ENCODE results near the gene PREX1.

The PREX1 gene

DNA sequence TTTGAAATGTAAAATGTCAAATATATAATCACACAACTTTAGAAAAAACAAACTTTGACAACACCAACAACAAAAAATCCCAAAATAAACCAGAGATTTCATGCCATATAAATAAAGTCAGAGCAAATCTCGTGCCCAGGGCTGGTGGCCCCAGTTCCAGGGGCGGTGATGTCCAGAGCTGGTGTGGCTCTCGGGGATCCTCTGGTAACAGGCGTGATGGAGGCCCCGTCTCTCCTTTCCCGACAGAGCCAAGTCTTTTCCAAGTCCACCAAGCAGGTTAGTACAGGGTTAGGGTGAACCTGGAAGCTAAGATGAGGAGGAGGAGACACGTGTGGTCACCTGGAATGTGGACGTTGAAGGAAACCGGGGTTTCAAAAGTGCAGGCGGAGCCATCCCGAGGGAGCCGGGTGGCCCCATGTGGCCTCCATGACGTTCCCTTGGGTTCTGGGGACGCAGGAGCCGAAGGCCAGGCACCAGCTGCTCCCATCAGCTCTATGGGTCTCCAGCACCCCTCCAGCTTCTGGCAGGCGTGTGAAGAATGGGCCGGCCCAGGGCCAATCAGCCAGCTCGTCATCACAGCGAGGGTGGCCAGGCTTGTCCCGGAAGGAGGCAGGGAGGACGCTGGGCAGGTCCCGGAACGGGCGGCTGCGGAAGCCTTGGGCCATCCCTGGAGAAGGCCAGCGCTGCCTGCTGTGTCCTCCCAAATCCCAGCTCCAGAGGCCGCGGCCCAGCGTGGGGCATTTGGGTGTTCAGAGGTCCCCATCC lies 202.5 kb downstream of the PREX1 start:
- TF ChIP-seq ZNF274 (IDR thresholded peaks at IDR 0.05; ENCODE audit: low read depth, low read length) = no peak
- H3K4me3 ChIP-seq (ENCODE audit: low read length) = no peak overlapping the region

DNA sequence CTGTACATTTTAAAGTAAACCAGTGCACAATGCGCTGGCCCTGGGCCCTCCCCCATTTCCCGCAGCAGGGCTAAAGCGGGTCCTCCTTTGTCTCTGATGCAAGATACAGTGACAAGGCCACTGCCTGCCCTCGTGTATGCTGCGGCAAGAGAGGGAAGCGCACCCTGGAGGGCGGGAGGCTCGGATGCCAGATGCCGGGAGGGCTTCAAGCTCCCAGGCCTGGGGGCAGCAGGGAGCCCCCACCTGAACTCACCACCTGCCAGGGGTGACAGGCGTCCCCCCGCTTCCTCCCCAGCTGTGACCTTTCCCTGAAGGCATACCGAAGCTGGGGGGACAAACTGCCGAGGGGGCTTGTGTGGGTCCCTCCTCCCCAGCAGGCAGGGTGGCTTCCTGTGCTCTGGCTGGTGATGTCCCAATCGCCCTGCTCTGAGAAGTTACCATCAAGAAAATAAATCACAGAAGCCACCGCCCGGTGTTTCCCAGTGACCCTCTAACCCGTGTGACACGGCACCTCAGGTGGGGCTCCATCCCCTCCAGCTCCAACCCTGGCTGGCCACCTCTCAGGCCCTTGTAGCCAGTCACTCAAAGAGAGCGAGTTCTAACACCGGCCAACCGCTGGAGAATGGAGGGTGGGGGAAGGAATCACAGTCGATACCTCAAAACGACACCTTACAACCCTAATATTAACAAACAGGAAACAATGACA lies 203.3 kb downstream of the PREX1 start:
- no peak overlapping the region for H3K4me3 ChIP-seq (ENCODE audit: low read length)
- TF ChIP-seq ZNF274 (IDR thresholded peaks at IDR 0.05; ENCODE audit: low read depth, low read length) = no peak

DNA sequence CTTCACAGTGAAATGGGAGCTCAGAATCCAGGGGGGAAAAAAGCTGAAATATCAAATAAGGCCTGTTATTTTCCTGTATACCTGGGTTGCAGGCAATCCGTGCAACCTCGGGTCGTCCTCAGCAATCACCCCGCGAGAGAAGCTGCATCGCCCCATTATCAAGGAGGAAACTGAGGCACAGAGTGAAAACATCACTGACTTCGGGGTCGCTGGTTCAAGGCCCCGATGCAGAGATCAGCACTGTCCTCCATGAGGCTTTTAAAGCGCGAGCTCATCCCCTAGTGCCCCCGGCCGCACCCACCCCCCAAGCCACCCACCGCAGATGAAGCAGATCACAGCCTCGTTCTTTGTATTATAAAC lies 203.9 kb downstream of the PREX1 start:
- H3K4me3 ChIP-seq (ENCODE audit: low read length) = no peak overlapping the region
- TF ChIP-seq ZNF274 (IDR thresholded peaks at IDR 0.05; ENCODE audit: low read depth, low read length) = no peak

DNA sequence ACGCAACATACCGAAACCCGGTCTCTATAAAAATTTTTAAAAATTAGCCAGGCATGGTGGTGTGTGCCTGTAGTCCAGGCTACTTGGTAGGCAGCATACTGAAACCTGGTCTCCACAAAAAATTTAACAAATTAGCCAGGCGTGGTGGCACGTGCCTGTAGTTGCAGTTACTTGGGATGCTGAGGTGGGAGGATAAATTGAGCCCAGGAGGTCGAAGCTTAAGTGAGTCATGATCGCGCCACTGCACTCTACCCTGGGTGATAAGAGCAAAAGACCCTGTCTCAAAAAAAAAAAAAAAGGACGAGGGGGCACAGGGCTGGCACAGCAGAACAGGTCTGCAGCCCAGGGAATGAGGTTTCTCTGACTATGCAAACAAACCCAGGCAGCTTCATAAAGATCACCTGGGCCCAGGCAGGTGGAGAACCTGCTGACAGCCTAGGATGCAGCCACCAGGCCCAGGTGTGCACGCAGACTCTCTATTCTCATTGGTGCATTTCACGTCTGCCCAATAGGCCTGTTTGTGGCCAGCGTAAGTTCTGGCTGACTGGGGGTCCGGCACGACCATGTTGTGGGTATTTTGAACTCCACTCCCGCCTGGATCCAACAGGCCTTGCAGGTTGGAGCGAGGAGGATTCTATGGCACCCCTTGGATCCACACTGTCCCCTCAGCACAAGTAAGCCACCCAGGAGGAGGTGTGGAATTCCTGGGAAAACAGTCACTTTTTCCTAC lies 204.5 kb downstream of the PREX1 start:
- H3K4me3 ChIP-seq (ENCODE audit: low read length) = no peak overlapping the region
- TF ChIP-seq ZNF274 (IDR thresholded peaks at IDR 0.05; ENCODE audit: low read depth, low read length) = no peak

DNA sequence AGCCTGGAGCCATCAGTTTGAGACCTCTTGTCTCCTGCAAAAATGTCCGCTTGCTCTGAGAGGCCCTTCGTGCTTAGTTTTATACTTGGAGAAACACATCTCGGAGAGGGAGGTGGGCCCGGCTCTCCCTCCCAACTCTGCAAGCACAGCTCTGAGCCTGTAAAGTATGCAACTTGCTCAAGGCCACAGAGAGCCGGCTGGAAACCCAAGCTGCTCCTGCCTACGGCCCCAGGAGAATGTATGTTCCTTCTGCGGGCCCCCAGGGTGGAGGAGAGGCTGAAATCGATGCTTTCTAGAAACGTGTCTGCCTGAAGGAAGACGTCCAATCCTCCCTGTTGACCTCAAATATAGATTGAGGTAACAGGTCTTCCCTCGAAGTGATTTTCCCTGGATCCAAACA lies 205.4 kb downstream of the PREX1 start:
- no peak for TF ChIP-seq ZNF274 (IDR thresholded peaks at IDR 0.05; ENCODE audit: low read depth, low read length)
- H3K4me3 ChIP-seq (ENCODE audit: low read length) = no peak overlapping the region

DNA sequence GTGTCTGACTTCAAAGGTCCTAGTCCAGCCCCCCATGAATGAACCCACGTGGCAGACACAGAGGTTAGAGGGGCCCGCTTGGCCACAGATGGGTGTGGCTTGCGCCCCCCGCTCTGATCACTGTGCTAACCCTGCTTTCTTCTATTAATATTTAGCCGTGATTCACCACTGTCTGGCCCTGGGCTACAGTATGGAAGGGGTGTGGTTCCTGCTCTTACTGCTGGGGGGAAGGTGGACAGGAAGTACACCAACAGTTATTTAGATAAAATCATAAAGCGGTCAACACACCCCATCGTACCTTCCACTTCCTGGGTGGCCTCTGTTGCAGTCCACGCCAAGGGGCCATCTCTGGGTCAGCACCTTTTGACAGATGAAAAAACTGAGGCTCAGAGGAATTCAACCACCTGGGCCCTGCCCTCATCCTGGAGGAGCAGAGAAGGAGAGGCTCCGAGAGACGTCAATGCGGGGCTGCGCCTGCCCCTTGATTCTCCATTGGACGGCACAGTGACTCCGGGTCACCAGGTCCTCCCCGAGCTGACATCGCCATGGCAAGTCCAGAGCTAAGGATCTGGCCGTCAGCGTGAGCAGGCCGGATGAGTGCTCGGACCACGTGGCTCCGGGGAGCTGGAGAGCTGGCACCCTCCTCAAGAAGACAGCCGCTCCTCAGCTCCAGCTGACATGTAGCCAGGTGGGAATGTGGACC lies 206.3 kb downstream of the PREX1 start:
- H3K4me3 ChIP-seq (ENCODE audit: low read length) = no peak overlapping the region
- TF ChIP-seq ZNF274 (IDR thresholded peaks at IDR 0.05; ENCODE audit: low read depth, low read length) = no peak

DNA sequence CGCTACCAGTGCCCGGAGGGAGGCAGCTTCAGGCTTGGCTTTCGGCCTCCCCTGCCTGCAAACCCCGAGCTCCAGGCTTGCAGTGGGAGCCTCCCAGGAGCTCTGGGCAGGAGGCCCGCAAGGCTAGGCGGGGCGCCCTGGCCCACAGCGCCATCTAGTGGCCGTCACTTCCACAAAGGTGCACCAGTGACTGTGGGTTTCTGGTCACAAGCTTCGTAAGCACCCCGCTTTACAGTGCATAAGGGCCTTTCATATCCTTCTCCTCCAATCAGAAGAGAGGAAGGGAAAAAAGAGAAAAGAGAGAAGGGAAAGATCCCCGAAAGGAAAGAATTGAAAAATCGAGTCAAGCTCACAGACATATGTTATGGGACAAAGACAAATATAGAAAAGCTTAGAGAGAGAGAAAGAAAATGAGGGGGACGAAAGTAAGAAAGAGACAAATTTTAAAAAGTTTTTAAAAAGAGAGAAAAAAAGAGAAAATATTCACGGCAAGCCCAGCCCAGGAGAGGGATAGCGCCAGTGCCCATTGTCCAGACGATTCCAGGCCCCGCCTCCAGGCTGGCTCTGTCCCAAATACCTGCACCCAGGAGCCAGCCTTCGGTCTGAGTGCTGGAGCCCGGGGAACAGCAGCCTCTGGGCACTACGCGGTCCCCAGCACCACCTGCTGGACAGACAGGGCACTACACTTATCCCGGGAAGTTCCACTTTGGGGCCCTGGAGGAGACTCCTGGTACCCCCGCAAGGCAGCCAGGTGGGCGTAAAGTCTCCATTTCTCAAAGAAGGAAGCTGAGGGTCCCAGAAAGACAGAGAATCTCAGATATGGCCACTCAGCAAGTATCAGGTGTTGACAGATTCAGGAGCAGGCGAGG lies 207.1 kb downstream of the PREX1 start:
- no peak for TF ChIP-seq ZNF274 (IDR thresholded peaks at IDR 0.05; ENCODE audit: low read depth, low read length)
- H3K4me3 ChIP-seq (ENCODE audit: low read length) = no peak overlapping the region

DNA sequence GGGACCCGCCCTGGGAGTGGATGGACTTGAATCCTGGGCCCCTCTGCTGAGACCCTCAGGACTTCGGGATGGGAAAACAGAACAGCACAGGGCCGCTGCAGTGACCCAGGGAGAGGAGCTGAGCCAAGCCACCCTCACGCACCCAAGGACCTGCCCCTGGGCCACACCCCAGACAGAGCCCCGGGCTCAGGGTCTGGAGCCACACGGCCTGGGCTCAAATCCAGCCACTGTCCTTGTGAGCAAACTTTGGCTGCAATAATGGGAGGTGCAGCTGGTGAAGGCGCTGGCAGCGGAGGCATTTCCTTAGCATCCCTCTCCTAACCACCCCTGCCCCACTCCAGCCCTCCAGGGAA lies 207.7 kb downstream of the PREX1 start:
- H3K4me3 ChIP-seq (ENCODE audit: low read length) = no peak overlapping the region
- no peak for TF ChIP-seq ZNF274 (IDR thresholded peaks at IDR 0.05; ENCODE audit: low read depth, low read length)

DNA sequence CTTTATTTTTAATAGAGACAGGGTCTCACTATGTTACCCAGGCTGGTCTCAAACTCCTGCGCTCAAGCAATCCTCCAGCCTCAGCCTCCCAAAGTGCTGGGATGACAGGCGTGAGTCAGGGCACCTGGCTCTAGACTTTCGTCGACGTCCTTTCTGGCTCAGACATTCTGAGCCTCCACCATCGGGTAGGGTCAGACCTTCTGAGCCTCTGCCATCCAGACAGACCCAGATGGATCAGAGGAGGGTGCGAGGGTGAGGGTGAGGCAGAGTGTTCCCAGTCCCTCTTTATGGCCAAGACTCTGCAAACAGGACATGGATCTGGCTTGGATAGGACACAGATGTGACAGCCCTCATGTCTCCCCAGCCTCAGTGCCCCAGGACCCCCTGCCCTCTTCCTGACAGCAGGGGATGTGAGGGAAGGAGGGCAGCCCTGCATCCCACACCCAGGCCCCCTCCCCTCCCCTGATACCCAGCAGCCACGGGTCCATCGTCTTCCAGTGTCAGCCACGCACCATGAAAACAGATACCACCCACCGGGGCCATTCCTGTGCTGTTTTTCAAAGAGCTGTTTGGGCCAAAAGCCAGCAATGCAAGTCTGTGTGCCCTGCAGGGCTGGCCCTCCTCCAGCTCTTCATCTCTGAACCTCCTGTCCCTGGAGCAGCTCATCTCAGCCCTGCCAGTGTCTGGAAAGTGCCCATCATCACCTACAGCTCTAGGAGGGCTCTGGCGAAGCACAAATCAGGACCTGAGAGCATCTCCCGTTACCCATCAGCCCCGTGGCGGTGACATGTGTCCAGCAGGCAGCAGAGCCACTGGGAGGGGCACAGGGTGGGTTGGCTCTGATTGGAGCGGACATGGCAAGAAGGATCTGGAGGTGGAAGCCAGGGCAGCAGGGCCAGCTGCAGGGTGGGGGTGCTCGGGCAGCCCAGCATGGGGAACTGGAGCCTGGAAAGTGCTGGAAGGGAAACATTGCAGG lies 208.4 kb downstream of the PREX1 start:
- TF ChIP-seq ZNF274 (IDR thresholded peaks at IDR 0.05; ENCODE audit: low read depth, low read length) = no peak
- H3K4me3 ChIP-seq (ENCODE audit: low read length) = no peak overlapping the region

DNA sequence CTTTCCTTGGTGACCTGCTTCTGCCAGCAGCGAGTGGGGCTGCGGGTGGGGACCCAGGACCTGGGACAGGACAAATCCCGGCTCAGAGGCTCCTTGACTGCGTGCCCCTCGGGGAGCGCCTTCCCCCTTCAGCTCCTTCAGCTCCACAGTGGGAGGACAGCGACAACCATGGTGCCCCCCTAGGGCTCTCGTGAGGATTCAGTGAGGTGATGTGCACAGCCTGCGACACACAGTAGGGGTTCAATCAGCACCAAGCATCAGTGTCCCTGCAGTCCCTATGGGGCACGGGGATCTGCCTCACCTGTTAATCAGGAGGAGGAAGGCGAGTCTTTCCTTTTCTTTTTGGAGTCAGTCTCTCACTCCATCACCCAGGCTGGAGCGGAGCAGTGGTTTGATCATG lies 209.2 kb downstream of the PREX1 start:
- H3K4me3 ChIP-seq (ENCODE audit: low read length) = no peak overlapping the region
- TF ChIP-seq ZNF274 (IDR thresholded peaks at IDR 0.05; ENCODE audit: low read depth, low read length) = no peak

DNA sequence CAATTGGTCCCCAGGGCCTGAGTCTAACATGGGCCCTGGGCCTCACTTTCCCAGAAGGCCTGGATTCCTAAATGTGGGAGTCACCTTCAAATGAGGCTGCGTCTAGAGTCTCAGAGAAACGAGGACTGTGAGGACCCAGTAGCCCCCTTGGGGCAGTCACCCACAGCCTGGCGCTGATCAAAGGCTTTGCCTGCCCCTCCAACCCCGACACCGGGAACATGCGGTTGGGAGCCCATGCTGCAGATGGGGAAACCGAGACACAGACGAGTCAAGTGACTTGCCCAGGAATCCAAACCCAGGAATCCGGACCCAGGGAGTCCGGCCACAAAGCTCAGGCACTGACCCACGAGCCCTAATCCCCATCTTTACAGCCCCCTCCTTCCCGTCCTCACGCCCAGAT lies 209.7 kb downstream of the PREX1 start:
- TF ChIP-seq ZNF274 (IDR thresholded peaks at IDR 0.05; ENCODE audit: low read depth, low read length) = no peak
- no peak overlapping the region for H3K4me3 ChIP-seq (ENCODE audit: low read length)

DNA sequence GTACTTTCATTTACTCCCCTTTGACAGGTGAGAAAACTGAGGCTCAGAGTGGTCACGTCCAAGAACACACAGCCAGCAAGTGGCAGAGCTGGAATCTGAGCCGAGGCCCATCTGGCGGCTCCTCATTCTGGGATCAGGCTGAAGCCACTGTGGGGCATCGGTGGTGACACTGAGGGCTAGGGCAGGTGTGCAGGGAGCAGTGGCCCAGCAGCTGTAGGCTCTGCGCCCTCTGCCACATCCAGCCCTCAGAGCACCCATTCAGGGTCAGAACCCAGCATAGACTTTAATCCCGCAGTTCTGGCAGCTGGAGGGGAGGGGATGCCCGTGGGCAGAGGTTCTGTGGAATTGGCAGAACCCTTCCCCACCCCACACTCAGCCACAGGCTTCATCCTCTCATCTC lies 210.3 kb downstream of the PREX1 start:
- TF ChIP-seq ZNF274 (IDR thresholded peaks at IDR 0.05; ENCODE audit: low read depth, low read length) = no peak
- H3K4me3 ChIP-seq (ENCODE audit: low read length) = no peak overlapping the region

Data from GM08714 (cell line).